HepG2 (cell line): ENCODE measurements around the gene MTIF3. TPM values are rescaled to one million over a fixed set of nuclear protein-coding genes. Genes with fewer than 3 reads are reported as not detected.

Experiments used
- BRD4 ChIP-seq: sonication (generic); formaldehyde crosslinking; IDR thresholded peaks from 2 replicates; pipeline ENCODE4 v1.4.0; 2020; ENCODE audit warnings: missing genetic modification reagents
- NFAT5 ChIP-seq: sonication (generic); formaldehyde crosslinking; IDR thresholded peaks from 2 replicates; pipeline ENCODE4 v1.4.0; 2020; ENCODE audit warnings: missing genetic modification reagents
- RFXANK ChIP-seq: IDR thresholded peaks from 2 replicates; pipeline ENCODE4 v1.6.1; 2016
- ZNF513 ChIP-seq: sonication (generic); formaldehyde crosslinking; conservative IDR thresholded peaks from 2 replicates; pipeline ENCODE4 v1.5.0; 2020; ENCODE audit warnings: missing genetic modification reagents
- ZNF670 ChIP-seq: sonication (generic); formaldehyde crosslinking; IDR thresholded peaks from 2 replicates; pipeline ENCODE4 v1.8.0; 2022; ENCODE audit warnings: mild to moderate bottlenecking, missing genetic modification reagents, borderline replicate concordance
- ZNF816 ChIP-seq: sonication (generic); formaldehyde crosslinking; IDR thresholded peaks from 2 replicates; pipeline ENCODE4 v1.8.0; 2022; ENCODE audit warnings: missing genetic modification reagents, mild to moderate bottlenecking, borderline replicate concordance
- polyA plus RNA-seq, 8 experiments: library from polyadenylated mRNA; depleted of rRNA in 3 of 8; stranded (reverse) in 7 of 8; unstranded in 1 of 8; fragments of >200 nt; fragmentation: Illumina TruSeq in 4 of 8; extraction: Trizol in 4 of 8; gene quantifications; 2 replicates each; pipeline versions ENCODE4 v1.2.1 to v1.2.3, GENCODE V29; 2011 to 2016; ENCODE audit warnings: low read depth in 4 of 8, missing spikeins in 1 of 8, mixed read lengths in 1 of 8; ENCODE audit not compliant: insufficient read depth in 1 of 8
- total RNA-seq, 5 experiments: library from RNA; depleted of rRNA; stranded (reverse); fragments of >200 nt; fragmentation: Illumina TruSeq; extraction: Trizol; gene quantifications; 2 replicates each; pipeline ENCODE4 v1.2.3, GENCODE V29; 2016; ENCODE audit warnings: low read depth in 1 of 5
- TF ChIP-seq, protein P1 (sequence below): sonication (generic); formaldehyde crosslinking; IDR thresholded peaks from 2 replicates; pipeline ENCODE4 v1.5.0; 2020; ENCODE audit warnings: mild to moderate bottlenecking, missing genetic modification reagents
- TF ChIP-seq, protein P2 (sequence below), 2 experiments: fragments of 450-650 bp in 1 of 2; sonication (generic) in 1 of 2; formaldehyde crosslinking in 1 of 2; IDR thresholded peaks; 2 replicates each; pipeline versions ENCODE4 v1.6.1 to v1.8.0; 2016 to 2022; ENCODE audit warnings: antibody characterized with exemption in 1 of 2, mild to moderate bottlenecking in 1 of 2, missing genetic modification reagents in 1 of 2

MTIF3 gene
- total and polyA plus RNA-seq, 2 of the 13 experiments (the other 11 are each of a cell fraction or from before 2014, with no cell fraction given) = 33.7 to 40.6 TPM

DNA sequence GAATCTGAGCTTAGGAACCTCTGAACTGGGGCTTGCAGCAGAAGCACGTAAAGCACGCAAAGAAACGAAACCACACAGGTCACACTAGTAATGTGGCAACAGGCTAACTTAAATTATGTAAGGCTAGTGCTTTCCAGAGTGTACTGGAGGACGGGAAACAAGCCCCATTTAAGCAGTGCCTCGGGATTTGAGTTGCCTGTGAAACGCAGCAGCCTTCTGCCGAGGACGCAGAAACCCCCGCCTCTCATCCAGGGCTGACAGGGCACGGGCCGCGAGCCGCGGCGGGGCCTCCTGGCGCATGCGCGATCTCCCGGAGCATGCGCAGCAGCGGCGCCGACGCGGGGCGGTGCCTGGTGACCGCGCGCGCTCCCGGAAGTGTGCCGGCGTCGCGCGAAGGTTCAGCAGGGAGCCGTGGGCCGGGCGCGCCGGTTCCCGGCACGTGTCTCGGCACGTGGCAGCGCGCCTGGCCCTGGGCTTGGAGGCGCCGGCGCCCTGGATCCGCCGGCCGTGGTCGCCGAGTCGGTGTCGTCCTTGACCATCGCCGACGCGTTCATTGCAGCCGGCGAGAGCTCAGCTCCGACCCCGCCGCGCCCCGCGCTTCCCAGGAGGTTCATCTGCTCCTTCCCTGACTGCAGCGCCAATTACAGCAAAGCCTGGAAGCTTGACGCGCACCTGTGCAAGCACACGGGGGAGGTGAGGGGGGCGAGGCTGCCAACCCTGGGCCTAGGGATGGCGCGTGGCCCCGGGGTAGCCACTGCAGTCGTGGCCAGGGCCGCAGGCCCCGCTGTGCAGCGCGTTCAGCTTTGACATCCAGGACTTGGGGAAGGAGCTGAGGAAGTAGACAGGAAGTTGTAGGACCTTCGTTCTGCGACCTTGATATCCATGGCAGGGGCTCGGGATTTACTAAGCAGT is 25.9 kb downstream of the MTIF3 start, which contains the start of gene GTF3A (continued):
- TF ChIP-seq NFAT5 (CRISPR knock-in tag) (peak; percentile 98), BRD4 (CRISPR knock-in tag) (peak; percentile 59; the same call in 1 of the 2 replicates), ZNF513 (CRISPR knock-in tag) (no peak), ZNF816 (CRISPR knock-in tag) (peak; percentile 82; the same call in 1 of the 2 replicates), ZNF670 (CRISPR knock-in tag) (peak; percentile 94; the same call in 1 of the 2 replicates), RFXANK (CRISPR knock-in tag) (no peak)
- TF ChIP-seq, protein P1, sequence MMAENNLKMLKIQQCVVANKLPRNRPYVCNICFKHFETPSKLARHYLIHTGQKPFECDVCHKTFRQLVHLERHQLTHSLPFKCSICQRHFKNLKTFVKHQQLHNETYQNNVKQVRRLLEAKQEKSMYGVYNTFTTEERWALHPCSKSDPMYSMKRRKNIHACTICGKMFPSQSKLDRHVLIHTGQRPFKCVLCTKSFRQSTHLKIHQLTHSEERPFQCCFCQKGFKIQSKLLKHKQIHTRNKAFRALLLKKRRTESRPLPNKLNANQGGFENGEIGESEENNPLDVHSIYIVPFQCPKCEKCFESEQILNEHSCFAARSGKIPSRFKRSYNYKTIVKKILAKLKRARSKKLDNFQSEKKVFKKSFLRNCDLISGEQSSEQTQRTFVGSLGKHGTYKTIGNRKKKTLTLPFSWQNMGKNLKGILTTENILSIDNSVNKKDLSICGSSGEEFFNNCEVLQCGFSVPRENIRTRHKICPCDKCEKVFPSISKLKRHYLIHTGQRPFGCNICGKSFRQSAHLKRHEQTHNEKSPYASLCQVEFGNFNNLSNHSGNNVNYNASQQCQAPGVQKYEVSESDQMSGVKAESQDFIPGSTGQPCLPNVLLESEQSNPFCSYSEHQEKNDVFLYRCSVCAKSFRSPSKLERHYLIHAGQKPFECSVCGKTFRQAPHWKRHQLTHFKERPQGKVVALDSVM (CRISPR knock-in tag) = peak; percentile 68; the same call in 1 of the 2 replicates
- TF ChIP-seq, protein P2, sequence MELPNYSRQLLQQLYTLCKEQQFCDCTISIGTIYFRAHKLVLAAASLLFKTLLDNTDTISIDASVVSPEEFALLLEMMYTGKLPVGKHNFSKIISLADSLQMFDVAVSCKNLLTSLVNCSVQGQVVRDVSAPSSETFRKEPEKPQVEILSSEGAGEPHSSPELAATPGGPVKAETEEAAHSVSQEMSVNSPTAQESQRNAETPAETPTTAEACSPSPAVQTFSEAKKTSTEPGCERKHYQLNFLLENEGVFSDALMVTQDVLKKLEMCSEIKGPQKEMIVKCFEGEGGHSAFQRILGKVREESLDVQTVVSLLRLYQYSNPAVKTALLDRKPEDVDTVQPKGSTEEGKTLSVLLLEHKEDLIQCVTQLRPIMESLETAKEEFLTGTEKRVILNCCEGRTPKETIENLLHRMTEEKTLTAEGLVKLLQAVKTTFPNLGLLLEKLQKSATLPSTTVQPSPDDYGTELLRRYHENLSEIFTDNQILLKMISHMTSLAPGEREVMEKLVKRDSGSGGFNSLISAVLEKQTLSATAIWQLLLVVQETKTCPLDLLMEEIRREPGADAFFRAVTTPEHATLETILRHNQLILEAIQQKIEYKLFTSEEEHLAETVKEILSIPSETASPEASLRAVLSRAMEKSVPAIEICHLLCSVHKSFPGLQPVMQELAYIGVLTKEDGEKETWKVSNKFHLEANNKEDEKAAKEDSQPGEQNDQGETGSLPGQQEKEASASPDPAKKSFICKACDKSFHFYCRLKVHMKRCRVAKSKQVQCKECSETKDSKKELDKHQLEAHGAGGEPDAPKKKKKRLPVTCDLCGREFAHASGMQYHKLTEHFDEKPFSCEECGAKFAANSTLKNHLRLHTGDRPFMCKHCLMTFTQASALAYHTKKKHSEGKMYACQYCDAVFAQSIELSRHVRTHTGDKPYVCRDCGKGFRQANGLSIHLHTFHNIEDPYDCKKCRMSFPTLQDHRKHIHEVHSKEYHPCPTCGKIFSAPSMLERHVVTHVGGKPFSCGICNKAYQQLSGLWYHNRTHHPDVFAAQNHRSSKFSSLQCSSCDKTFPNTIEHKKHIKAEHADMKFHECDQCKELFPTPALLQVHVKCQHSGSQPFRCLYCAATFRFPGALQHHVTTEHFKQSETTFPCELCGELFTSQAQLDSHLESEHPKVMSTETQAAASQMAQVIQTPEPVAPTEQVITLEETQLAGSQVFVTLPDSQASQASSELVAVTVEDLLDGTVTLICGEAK (IDR thresholded peaks at IDR 0.05) = no peak
- TF ChIP-seq, protein P2 (CRISPR knock-in tag; IDR thresholded peaks at IDR 0.05) = peak; percentile 70; the same call in 1 of the 2 replicates
